MM.1S (cell line): ENCODE data around the gene EXOC2.

Experiments
- DNase-seq: peaks from one replicate; pipeline ENCODE4 v3.0.0-alpha.2; 2015
- H2AFZ ChIP-seq: fragments of 300-600 bp; sonication (generic); 2 replicates; pipeline ENCODE4 v1.6.0; 2016; ENCODE audit warnings: antibody characterized with exemption, low read length
- H3F3A ChIP-seq: fragments of 300-600 bp; sonication (generic); 2 replicates; pipeline ENCODE4 v1.6.1; 2016; ENCODE audit warnings: mild to moderate bottlenecking, antibody characterized with exemption, low read length, moderate library complexity, mixed read lengths; ENCODE audit not compliant: insufficient read depth
- H3K27ac ChIP-seq: fragments of 300-600 bp; sonication (generic); 2 replicates; pipeline ENCODE4 v1.5.1; 2016; ENCODE audit warnings: mild to moderate bottlenecking, low read length
- H3K27me3 ChIP-seq: fragments of 300-600 bp; sonication (generic); replicated peaks from 2 replicates; pipeline ENCODE4 v1.6.0; 2016; ENCODE audit warnings: low read length; ENCODE audit not compliant: insufficient read depth
- H3K36me3 ChIP-seq: fragments of 300-600 bp; sonication (generic); replicated peaks from 2 replicates; pipeline ENCODE4 v1.6.1; 2016; ENCODE audit warnings: mild to moderate bottlenecking, low read length, mixed read lengths; ENCODE audit not compliant: insufficient read depth
- H3K4me1 ChIP-seq: fragments of 300-600 bp; sonication (generic); 2 replicates; pipeline ENCODE4 v1.6.1; 2016; ENCODE audit warnings: low read length, mixed read lengths
- H3K4me2 ChIP-seq: fragments of 300-600 bp; sonication (generic); 2 replicates; pipeline ENCODE4 v1.6.0; 2016; ENCODE audit warnings: low read depth, low read length
- H3K4me3 ChIP-seq: fragments of 300-600 bp; sonication (generic); 2 replicates; pipeline ENCODE4 v1.5.1; 2016; ENCODE audit warnings: low read length, mixed read lengths
- H3K79me2 ChIP-seq: fragments of 300-600 bp; sonication (generic); 2 replicates; pipeline ENCODE4 v1.6.1; 2016; ENCODE audit warnings: mixed run types, low read length, mixed read lengths
- H3K9ac ChIP-seq: fragments of 300-600 bp; sonication (generic); 2 replicates; pipeline ENCODE4 v1.6.1; 2016; ENCODE audit warnings: low read length, mixed read lengths
- H3K9me2 ChIP-seq: fragments of 300-600 bp; sonication (generic); replicated peaks from 2 replicates; pipeline ENCODE4 v1.6.1; 2016; ENCODE audit warnings: mild to moderate bottlenecking, low read length, mixed read lengths; ENCODE audit not compliant: insufficient read depth
- H3K9me3 ChIP-seq: fragments of 300-600 bp; sonication (generic); replicated peaks from 2 replicates; pipeline ENCODE4 v1.6.1; 2016; ENCODE audit warnings: mild to moderate bottlenecking, low read length, mixed read lengths; ENCODE audit not compliant: insufficient read depth
- H4K20me1 ChIP-seq: fragments of 300-600 bp; sonication (generic); 2 replicates; pipeline ENCODE4 v1.6.1; 2016; ENCODE audit warnings: mild to moderate bottlenecking, low read length, moderate library complexity, mixed read lengths; ENCODE audit not compliant: insufficient read depth
- EZH2 ChIP-seq: fragments of 300-600 bp; sonication (generic); optimal IDR thresholded peaks from 2 replicates; pipeline ENCODE3; 2017; ENCODE audit warnings: low read depth, mild to moderate bottlenecking, antibody characterized with exemption, low read length, mixed read lengths
- EZH2phosphoT487 ChIP-seq: fragments of 300-600 bp; sonication (generic); IDR thresholded peaks from 2 replicates; pipeline ENCODE4 v1.6.1; 2018; ENCODE audit warnings: antibody characterized with exemption, low read length
- TF ChIP-seq, protein P1 (sequence below): fragments of 300-600 bp; sonication (generic); IDR thresholded peaks from 2 replicates; pipeline ENCODE4 v1.5.1; 2016; ENCODE audit warnings: antibody characterized with exemption, low read length, mixed read lengths

Gene EXOC2

DNA sequence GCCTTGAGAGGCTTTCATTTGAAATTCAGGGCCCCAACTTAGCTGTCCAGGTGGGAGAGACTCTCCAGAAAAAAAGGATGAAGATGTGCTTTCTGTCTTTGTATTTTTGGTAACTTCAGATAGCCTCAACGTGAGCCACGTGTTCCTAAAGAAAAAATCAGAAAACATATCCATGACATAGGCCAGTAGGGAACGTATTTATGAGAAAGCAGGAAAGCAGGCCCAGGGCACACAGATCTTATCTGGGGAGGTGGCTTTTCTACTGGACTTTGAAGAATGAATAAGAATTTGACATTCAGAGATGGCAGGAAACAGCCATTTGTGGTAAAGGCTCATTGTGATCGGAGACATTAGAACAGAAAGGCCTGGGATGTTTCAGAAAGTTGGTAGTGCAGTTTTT, 21.2 kb upstream of the EXOC2 start:
- H3K27ac ChIP-seq = no peak overlapping the region
- H3F3A ChIP-seq = peaks cover 20% of the 10 kb centered on the region
- H4K20me1 ChIP-seq = no peaks in the 10 kb centered on the region
- H3K4me2 ChIP-seq = no peak overlapping the region
- H3K9me2 ChIP-seq = no peaks in the 10 kb centered on the region
- H3K4me1 ChIP-seq = peaks cover 5% of the 10 kb centered on the region; the same call in 1 of the 2 replicates
- H3K27me3 ChIP-seq = no peaks in the 10 kb centered on the region
- H3K9me3 ChIP-seq = no peaks in the 10 kb centered on the region
- H3K4me3 ChIP-seq = no peak overlapping the region
- H3K79me2 ChIP-seq = no peaks in the 10 kb centered on the region
- no peak for TF ChIP-seq EZH2
- TF ChIP-seq EZH2phosphoT487 = no peak
- TF ChIP-seq, protein P1, sequence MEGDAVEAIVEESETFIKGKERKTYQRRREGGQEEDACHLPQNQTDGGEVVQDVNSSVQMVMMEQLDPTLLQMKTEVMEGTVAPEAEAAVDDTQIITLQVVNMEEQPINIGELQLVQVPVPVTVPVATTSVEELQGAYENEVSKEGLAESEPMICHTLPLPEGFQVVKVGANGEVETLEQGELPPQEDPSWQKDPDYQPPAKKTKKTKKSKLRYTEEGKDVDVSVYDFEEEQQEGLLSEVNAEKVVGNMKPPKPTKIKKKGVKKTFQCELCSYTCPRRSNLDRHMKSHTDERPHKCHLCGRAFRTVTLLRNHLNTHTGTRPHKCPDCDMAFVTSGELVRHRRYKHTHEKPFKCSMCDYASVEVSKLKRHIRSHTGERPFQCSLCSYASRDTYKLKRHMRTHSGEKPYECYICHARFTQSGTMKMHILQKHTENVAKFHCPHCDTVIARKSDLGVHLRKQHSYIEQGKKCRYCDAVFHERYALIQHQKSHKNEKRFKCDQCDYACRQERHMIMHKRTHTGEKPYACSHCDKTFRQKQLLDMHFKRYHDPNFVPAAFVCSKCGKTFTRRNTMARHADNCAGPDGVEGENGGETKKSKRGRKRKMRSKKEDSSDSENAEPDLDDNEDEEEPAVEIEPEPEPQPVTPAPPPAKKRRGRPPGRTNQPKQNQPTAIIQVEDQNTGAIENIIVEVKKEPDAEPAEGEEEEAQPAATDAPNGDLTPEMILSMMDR = no peak
- H3K36me3 ChIP-seq = no peaks in the 10 kb centered on the region
- no peak overlapping the region for H2AFZ ChIP-seq
- no peak overlapping the region for H3K9ac ChIP-seq
- no peak for DNase-seq

DNA sequence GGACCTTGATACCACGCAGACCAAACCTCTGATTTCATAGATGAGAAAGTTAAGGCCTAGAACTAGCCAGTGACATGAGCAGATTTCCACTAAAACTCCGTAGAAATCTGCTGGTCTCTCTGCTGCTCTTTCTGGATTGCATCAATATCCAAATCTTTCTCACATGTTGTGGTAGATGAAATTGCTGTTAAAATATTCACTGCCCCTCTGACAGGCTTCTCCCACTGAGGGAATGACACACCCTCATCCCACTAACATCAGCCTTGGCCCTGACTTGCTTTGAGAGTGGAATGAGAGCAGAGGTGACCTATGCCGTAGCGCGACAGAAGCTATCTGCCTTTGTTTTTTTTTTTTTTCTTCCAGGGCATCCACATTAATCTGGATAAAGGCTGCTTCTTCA, 20.4 kb upstream of the EXOC2 start:
- no peaks in the 10 kb centered on the region for H3K9me2 ChIP-seq

DNA sequence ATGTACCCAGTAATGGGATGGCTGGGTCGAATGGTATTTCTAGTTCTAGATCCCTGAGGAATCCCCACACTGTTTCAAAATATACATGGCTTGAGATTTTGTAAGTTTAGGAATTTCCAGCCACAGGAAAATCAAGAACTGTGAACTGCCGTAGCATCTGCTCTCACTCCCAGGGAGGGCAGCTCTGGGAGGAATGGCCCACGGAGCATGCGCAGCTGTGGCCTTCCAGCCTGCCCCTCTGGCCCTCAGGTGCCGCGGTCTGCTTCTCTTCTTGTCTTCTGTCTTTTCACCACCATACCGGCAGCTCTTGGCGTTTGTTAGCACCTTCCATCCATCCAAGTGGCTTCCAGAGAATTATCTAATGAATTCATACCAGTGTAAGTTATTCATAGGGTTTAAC, 19.9 kb upstream of the EXOC2 start:
- Histone ChIP-seq H3K9ac (no peak overlapping the region), H3K27ac (no peak overlapping the region), H3K79me2 (no peaks in the 10 kb centered on the region), H3F3A (peaks cover 20% of the 10 kb centered on the region), H3K9me3 (no peaks in the 10 kb centered on the region), H4K20me1 (no peaks in the 10 kb centered on the region), H3K27me3 (no peaks in the 10 kb centered on the region), H3K36me3 (no peaks in the 10 kb centered on the region), H3K4me2 (no peak overlapping the region), H3K9me2 (no peaks in the 10 kb centered on the region), H3K4me3 (no peak overlapping the region), H3K4me1 (peaks cover 5% of the 10 kb centered on the region; the same call in 1 of the 2 replicates), H2AFZ (no peak overlapping the region)
- TF ChIP-seq, protein P1 = no peak
- no peak for TF ChIP-seq EZH2phosphoT487
- no peak for TF ChIP-seq EZH2
- DNase-seq = no peak

More for the DNA sequence above, 20.4 kb upstream of the EXOC2 start:
- H3K27me3 ChIP-seq = no peaks in the 10 kb centered on the region
- peaks cover 5% of the 10 kb centered on the region; the same call in 1 of the 2 replicates for H3K4me1 ChIP-seq
- no peak overlapping the region for H3K27ac ChIP-seq
- DNase-seq = no peak
- H2AFZ ChIP-seq = no peak overlapping the region
- TF ChIP-seq EZH2phosphoT487 = no peak
- TF ChIP-seq EZH2 = no peak
- TF ChIP-seq, protein P1 = no peak
- no peaks in the 10 kb centered on the region for H3K36me3 ChIP-seq
- H3K79me2 ChIP-seq = no peaks in the 10 kb centered on the region
- no peak overlapping the region for H3K4me3 ChIP-seq
- no peaks in the 10 kb centered on the region for H4K20me1 ChIP-seq
- no peak overlapping the region for H3K4me2 ChIP-seq
- H3K9ac ChIP-seq = no peak overlapping the region
- no peaks in the 10 kb centered on the region for H3K9me3 ChIP-seq
- H3F3A ChIP-seq = peaks cover 20% of the 10 kb centered on the region

GRCh38 chr6:711925-712324, 19.0 kb upstream of the EXOC2 start:
- Histone ChIP-seq H3K79me2 (no peaks in the 10 kb centered on the region), H3K9me3 (no peaks in the 10 kb centered on the region), H3K27ac (peak overlapping the region; percentile 95), H3K4me1 (peaks cover 5% of the 10 kb centered on the region; the same call in 1 of the 2 replicates), H3K9ac (peak overlapping the region; percentile 83), H3F3A (peaks cover 20% of the 10 kb centered on the region), H3K36me3 (no peaks in the 10 kb centered on the region), H3K9me2 (no peaks in the 10 kb centered on the region), H3K27me3 (no peaks in the 10 kb centered on the region), H3K4me3 (peak overlapping the region; percentile 83), H3K4me2 (peak overlapping the region; percentile 95), H4K20me1 (no peaks in the 10 kb centered on the region), H2AFZ (peak overlapping the region; percentile 93)
- TF ChIP-seq EZH2phosphoT487 (no peak), EZH2 (no peak)
- TF ChIP-seq, protein P1 = no peak
- DNase-seq = no peak
